Stimulated activated CD4-positive, alpha-beta T cell treated with anti-CD3 and anti-CD28 coated beads, Interleukin-1b, Interleukin-23, amount 100 ng/mL, for 1 hour (primary cell): Measurements from ENCODE around the gene CLSTN2.

ENCODE experiments used
- DNase-seq, 2 donors: peaks; one replicate each; pipeline ENCODE4 v3.0.0-alpha.2; 2020; ENCODE audit warnings: low read depth in 2 of 2

CLSTN2 gene

GRCh38 chr3:140341817-140342403, 406.9 kb downstream of the CLSTN2 start:
- DNase-seq, result no peak

GRCh38 chr3:140342668-140343067, 407.7 kb downstream of the CLSTN2 start:
- no peak for DNase-seq

GRCh38 chr3:140343211-140344081, 408.5 kb downstream of the CLSTN2 start:
- no peak for DNase-seq

GRCh38 chr3:140344082-140344454, 409.1 kb downstream of the CLSTN2 start:
- no peak for DNase-seq

- DNase-seq, result no peak
Observed at GRCh38 chr3:140344601-140345205, 409.7 kb downstream of the CLSTN2 start.

GRCh38 chr3:140347151-140347550, 412.2 kb downstream of the CLSTN2 start:
- no peak for DNase-seq

- no peak for DNase-seq
Observed at GRCh38 chr3:140349938-140350337, 415.0 kb downstream of the CLSTN2 start.

- DNase-seq, result no peak
Observed at GRCh38 chr3:140351466-140351865, 416.5 kb downstream of the CLSTN2 start.

- DNase-seq, result no peak
Observed at GRCh38 chr3:140355481-140355880, 420.5 kb downstream of the CLSTN2 start.

- no peak for DNase-seq
Observed at GRCh38 chr3:140358686-140359085, 423.7 kb downstream of the CLSTN2 start.

GRCh38 chr3:140359233-140359995, 424.4 kb downstream of the CLSTN2 start:
- DNase-seq, result no peak

GRCh38 chr3:140360332-140360731, 425.3 kb downstream of the CLSTN2 start:
- no peak for DNase-seq

- DNase-seq, result no peak
Observed at GRCh38 chr3:140363801-140364200, 428.8 kb downstream of the CLSTN2 start.

- no peak for DNase-seq
Observed at GRCh38 chr3:140365872-140366697, 431.1 kb downstream of the CLSTN2 start.

GRCh38 chr3:140368223-140368811, 433.3 kb downstream of the CLSTN2 start:
- DNase-seq, result no peak

GRCh38 chr3:140370686-140371085, 435.7 kb downstream of the CLSTN2 start:
- DNase-seq, result no peak

GRCh38 chr3:140373234-140373633, 438.2 kb downstream of the CLSTN2 start:
- DNase-seq, result no peak

- DNase-seq, result no peak
Observed at GRCh38 chr3:140375002-140375401, 440.0 kb downstream of the CLSTN2 start.

GRCh38 chr3:140376136-140376889, 441.3 kb downstream of the CLSTN2 start:
- DNase-seq, result no peak

- no peak for DNase-seq
Observed at GRCh38 chr3:140377644-140378043, 442.7 kb downstream of the CLSTN2 start.
